ENCODE measurements around the gene C3. TPM values are rescaled to one million over a fixed set of nuclear protein-coding genes. Genes with fewer than 3 reads are reported as not detected.
A peak's percentile ranks its signal among the peaks of the same experiment; 100 is the strongest.
"Not testable (repeated sequence)": the region's sequence is repeated elsewhere in the genome, so short reads cannot be mapped to it uniquely, and the experiment has no call there.

The C3 gene
- polyA plus RNA-seq (ENCODE audit: low read depth in 6 of 6) = not detected

DNA sequence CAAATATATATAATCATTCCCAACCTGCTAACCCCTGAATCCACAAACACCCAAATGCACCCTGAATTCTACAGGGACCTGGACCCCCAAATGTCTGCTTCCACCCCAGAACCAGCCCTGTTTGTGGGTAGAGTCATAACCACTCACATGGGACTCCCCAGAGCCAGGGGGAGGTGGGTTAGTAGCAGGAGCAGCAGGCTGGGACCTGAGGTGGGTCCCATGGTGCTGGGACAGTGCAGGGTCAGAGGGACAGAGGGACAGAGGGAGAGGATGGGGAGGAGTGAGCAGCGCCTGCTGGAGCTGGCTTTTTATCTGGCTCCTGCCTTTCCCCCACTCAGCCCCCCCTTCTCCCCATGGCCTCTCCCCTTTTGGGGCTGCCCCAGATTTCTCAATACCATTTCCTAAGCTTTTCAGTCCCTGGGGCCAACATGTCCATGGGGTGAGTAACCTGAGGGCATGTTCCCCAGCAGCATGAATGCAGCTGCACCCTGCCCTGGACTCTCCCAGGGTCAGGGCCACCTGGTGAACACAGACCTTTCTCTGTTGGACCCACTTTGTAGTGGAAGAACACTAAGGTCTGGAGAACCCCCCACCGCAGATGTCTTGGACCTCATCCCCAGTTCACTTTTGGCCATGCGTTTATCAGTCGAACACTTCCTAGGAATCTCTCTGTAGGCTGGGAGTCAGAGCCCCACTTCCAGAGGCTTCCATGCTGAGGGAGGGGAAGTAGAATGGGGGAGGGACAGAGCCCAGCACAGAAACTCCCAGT lies at the start of gene C3:
Gene C3, minus strand, starts transcription at position 282 of the 769 bp plus-strand sequence. Its CDS starts 61 bp downstream, at position 221.
- peaks cover 0 to 13% (median 12%) of the 10 kb centered on the region in 3 donors for H3K27me3 Mint-ChIP-seq
- H3K27ac Mint-ChIP-seq = peak within 1 kb of the TSS in 5 of 6 donors; percentile 93 to 96 (median 95)
- peaks cover 0 to 5% (median 2%) of the 10 kb centered on the region in 7 donors for H3K9me3 Mint-ChIP-seq
- peaks cover 32 to 64% (median 54%) of the 10 kb centered on the region in 3 donors for H3K4me1 Mint-ChIP-seq
- no peak for ATAC-seq (ENCODE audit: low read depth in 2 of 2)
- peak within 1 kb of the TSS in 6 of 8 donors; percentile 54 to 80 (median 72) for H3K4me3 Mint-ChIP-seq
- peaks cover 0 to 8% of the 10 kb centered on the region in 2 donors for H3K36me3 Mint-ChIP-seq
- no peak for DNase-seq

DNA sequence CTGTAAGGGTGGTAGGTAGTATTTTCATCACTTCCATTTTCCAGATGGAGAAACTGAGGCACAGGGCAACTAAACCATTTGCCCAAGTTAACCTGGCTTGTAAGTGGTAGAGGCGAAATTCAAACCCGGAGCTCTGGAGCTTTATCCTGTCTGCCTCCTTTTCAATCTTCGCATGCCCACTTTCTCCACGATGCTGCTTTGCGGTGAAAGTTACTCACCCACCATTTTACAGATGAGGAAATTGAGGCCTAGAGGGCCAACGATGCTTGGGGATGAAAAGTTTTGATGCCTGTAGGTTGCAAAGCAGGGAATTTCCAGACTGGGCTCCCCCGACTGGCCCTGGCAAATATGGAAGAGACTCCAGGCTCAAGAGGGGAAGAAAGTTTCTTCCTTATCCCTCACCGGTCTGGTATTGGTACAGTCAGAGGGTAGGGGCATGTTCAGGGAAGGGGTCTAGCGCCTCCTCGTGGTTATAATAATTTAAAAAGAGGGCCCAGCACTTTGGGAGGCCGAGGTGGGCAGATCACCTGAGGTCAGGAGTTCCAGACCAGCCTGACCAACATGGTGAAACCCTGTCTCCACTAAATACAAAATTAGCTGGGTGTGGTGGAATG lies 48.7 kb upstream of the C3 start:
- Mint-ChIP-seq H3K4me3 (peak overlapping the region in 1 of 8 donors; percentile 76), H3K27ac (peak overlapping the region; percentile 85 to 98 (median 91)), H3K27me3 (no peaks in the 10 kb centered on the region), H3K36me3 (no peaks in the 10 kb centered on the region), H3K9me3 (no peaks in the 10 kb centered on the region), H3K4me1 (peaks cover 47 to 64% (median 50%) of the 10 kb centered on the region in 3 donors)
- no peak for ATAC-seq (ENCODE audit: low read depth in 2 of 2)
- DNase-seq = no peak

DNA sequence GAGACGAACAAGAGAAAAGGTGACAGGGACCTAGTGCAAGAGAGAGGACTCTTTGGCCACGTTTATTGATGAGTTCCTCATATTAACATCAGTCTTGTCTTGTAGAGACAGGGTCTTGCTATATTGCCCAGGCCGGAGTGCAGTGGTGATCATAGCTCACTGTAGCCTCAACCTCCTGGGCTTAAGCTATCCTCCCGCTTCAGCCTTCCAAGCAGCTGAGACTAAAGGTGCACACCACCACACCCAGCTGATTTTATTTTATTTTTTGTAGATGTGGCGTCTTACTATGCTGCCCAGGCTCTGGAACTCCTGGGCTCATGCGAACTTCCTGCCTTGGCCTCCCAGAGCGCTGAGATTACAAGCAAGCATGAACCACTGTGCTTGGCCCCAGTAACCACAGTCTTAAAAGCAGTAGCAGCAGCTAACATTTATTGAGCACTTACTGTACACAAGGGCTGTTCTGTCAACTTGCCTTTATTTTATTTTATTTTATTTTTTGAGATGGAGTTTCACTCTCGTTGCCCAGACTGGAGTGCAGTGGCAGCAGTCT lies 47.9 kb upstream of the C3 start:
- DNase-seq (no peak), ATAC-seq (ENCODE audit: low read depth in 2 of 2) (no peak)
- no peaks in the 10 kb centered on the region for H3K36me3 Mint-ChIP-seq
- H3K4me1 Mint-ChIP-seq = peaks cover 42 to 56% (median 44%) of the 10 kb centered on the region in 3 donors
- H3K4me3 Mint-ChIP-seq = peak overlapping the region; percentile 84 to 97 (median 90)
- peak overlapping the region; percentile 92 to 98 (median 98) for H3K27ac Mint-ChIP-seq
- no peaks in the 10 kb centered on the region for H3K9me3 Mint-ChIP-seq
- H3K27me3 Mint-ChIP-seq = no peaks in the 10 kb centered on the region

DNA sequence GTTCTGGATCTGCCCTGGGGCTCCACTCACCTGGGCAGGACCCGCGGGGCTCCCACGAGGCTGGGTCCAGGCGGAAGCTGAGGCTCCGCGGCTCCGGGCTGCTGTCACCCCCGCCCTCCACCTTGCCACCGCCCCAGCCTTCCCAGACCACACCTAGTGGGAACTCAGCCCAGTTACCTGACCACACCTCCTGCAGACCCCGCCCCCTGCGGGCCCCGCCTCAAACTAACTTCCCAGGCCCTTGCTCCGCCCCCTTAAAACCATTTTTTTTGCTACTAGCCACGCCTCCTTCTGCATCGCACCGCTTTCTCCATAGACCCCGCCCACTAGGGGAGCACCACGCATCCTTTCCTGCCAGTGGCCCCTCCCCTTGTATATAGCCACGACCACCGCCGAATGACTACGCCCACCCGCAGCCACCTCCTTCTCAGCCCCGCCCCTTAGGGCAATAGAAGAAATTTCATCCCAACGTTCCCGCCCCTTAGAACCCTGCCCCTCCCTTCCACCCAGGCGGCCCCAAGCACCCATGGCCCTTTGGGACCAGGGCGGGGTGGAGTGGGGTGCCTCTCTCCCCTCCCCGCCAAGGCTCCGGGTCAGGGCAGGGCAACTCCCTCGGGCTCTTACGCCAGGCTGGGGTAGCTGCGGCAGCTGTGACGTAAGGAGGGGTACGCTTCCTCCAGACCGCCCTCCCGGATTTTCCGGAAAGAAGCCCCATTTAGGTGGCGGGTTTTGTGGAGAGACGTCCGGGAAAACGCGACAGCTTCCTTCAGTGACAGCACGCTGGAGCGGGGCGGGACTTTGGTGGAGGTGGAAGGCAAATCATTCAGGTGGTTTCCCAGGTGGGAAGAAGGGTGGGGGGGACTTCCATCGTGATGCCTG lies 47.1 kb upstream of the C3 start, which contains the start of gene SH2D3A:
Gene SH2D3A, minus strand, starts transcription at position 79 of the 879 bp plus-strand sequence. CDS start 3,687 bp downstream, outside the sequence.
- ATAC-seq (ENCODE audit: low read depth in 2 of 2) (peak; percentile 69 to 71), DNase-seq (peak; percentile 92)
- H3K27me3 Mint-ChIP-seq = no peaks in the 10 kb centered on the region
- peak within 1 kb of the TSS; percentile 92 to 98 (median 98) for H3K27ac Mint-ChIP-seq
- H3K4me1 Mint-ChIP-seq = peaks cover 41 to 56% (median 41%) of the 10 kb centered on the region in 3 donors
- peak within 1 kb of the TSS; percentile 84 to 97 (median 90) for H3K4me3 Mint-ChIP-seq
- no peaks in the 10 kb centered on the region for H3K36me3 Mint-ChIP-seq
- H3K9me3 Mint-ChIP-seq = no peaks in the 10 kb centered on the region

DNA sequence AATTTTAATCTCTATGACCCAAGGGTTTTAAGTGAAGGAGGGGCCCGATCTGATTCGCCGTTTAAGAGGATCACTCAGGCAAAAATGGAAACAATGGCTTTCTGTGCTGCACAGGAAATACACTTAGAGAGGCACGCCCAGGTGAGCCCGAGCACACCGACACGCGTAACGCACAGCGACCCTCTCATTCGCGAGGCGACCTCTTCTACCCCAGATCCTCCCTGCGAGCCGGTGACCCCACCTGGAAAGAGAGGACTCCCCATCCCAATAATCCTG lies 46.6 kb upstream of the C3 start:
- DNase-seq = no peak
- Mint-ChIP-seq H3K27ac (peak overlapping the region; percentile 92 to 98 (median 98)), H3K36me3 (no peaks in the 10 kb centered on the region), H3K9me3 (no peaks in the 10 kb centered on the region), H3K4me3 (peak overlapping the region; percentile 84 to 97 (median 90)), H3K4me1 (peaks cover 35 to 54% (median 36%) of the 10 kb centered on the region in 3 donors), H3K27me3 (no peaks in the 10 kb centered on the region)
- peak; percentile 38 to 41 for ATAC-seq (ENCODE audit: low read depth in 2 of 2)

DNA sequence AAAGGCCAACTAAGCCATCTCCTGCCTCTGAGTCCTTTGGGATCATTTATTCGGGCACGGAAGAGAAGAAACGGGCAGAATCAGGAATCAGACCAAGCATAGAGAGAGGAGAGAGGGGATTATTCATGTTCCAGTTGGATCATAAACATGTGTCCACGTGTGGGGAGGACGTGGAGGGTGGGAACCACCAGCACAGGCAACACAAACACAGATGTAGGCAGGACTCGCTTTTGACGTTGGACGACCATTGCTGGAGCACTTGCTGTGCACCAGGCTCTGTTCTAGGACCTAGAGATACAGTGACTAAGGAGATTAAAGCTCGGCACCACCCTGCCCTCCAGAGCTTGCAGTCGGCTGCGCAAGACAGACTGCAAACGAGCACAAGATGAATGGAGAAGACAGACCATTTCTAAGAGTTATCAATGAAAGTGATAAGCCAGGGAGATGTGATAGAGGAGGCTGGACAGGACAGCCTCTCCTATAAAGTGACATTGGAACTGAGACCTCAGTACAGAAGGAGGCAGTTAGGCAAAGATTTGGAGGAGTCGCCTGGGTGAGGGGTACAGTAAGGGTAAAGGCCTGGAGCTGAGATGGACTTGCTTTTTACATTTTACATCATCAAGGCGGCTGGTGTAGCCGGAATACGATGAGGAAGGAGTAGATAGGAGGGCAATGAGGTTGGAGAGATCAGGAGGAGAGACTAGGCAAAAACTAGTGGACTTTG lies 46.1 kb upstream of the C3 start:
- H3K27ac Mint-ChIP-seq = peak overlapping the region; percentile 92 to 98 (median 98)
- ATAC-seq (ENCODE audit: low read depth in 2 of 2) = no peak
- no peaks in the 10 kb centered on the region for H3K9me3 Mint-ChIP-seq
- peak overlapping the region; percentile 84 to 97 (median 90) for H3K4me3 Mint-ChIP-seq
- H3K36me3 Mint-ChIP-seq = no peaks in the 10 kb centered on the region
- peaks cover 30 to 49% (median 31%) of the 10 kb centered on the region in 3 donors for H3K4me1 Mint-ChIP-seq
- DNase-seq = no peak
- no peaks in the 10 kb centered on the region for H3K27me3 Mint-ChIP-seq

DNA sequence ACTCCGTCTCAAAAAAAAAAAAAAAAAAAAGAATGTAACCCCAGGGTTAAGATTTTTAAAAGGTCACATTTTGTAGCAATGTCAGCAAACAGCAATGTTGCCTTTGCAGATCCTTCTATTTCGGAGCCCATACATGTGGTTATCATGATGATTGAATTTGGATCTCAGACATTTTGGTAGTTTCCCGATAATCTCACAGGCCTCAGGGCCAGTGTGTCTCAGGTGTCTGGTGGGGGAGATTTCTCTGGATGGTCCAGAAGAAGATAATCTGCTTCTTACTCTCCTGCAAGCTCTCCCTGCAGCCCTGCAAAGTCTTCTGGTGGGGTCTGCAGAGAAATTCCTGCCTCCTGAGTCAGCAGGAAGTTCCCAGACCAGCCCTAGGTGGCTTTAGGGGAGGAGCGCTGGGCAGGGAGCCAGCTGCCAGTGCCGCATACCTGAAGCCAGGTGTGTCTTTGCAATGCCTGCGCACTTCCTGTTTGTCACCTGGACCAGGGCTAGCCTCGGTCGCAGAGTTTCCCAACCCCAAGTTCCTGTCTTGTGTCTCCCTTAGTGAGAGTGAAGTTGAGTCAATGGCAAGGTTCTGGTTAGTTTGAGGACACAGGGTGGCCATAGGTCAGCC lies 45.4 kb upstream of the C3 start:
- peaks cover 26 to 46% (median 30%) of the 10 kb centered on the region in 3 donors for H3K4me1 Mint-ChIP-seq
- peak overlapping the region; percentile 61 to 98 (median 94) for H3K27ac Mint-ChIP-seq
- no peak for DNase-seq
- no peaks in the 10 kb centered on the region for H3K27me3 Mint-ChIP-seq
- no peaks in the 10 kb centered on the region for H3K36me3 Mint-ChIP-seq
- no peaks in the 10 kb centered on the region for H3K9me3 Mint-ChIP-seq
- peak overlapping the region; percentile 84 to 97 (median 90) for H3K4me3 Mint-ChIP-seq
- no peak for ATAC-seq (ENCODE audit: low read depth in 2 of 2)

DNA sequence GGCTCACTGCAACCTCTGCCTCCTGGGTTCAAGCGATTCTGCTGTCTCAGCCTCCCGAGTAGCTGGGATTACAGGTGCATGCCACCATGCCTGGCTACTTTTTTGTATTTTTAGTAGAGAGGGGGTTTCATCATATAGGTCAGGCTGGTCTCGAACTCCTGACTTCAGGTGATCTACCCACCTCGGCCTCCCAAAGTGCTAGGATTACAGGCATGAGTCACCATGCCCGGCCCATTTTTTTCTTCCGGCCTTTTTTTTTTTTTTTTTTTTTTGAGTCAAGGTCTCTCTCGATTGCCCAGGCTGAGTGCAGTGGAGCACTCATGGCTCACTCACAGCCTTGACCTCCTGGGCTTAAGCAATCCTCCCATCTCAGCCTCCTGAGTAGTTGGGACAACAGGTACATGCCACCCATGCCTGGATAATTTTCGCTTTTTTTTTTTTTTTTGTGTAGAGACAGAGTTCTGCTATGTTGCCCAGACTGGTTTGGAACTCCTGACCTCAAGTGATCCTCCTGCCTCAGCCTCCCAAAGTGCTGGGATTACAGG lies 41.9 kb upstream of the C3 start:
- H3K36me3 Mint-ChIP-seq; ATAC-seq (ENCODE audit: low read depth in 2 of 2); H3K9me3 Mint-ChIP-seq; DNase-seq; H3K4me3 Mint-ChIP-seq; H3K27ac Mint-ChIP-seq; H3K27me3 Mint-ChIP-seq: not testable (repeated sequence)
- H3K4me1 Mint-ChIP-seq = peaks cover 23 to 33% (median 23%) of the 10 kb centered on the region in 3 donors

DNA sequence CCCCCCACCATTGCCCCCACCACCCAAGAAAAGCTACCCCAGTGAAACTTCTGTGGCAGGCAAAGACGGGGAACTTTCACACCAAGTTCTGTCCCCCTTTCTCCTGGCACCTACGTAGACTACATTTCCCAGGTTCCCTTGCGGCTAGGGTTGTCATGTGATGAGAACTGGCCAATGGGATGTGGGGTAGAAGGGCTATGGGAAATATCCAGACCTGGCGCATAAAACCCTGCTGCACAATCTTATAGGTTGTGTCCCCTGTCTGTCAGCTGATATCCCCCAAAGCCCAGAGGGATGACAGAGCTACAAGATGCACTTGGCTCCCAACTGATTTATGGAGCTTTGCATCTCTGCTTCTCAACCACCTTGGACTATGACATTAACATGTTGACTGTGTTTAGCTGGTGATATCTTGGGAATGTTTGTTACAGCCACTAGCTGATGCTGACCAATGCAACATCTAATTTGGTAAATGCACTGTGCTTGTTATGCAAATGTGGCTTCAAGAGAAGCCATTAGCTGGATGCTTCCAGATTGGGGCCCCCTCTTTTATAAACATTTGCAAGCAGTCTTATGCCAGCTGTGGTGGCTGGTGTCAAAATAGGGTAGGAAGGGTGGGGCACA lies 40.7 kb upstream of the C3 start:
- H3K36me3 Mint-ChIP-seq = no peaks in the 10 kb centered on the region
- H3K27ac Mint-ChIP-seq = peak overlapping the region in 2 of 6 donors; percentile 10 to 15
- DNase-seq (no peak), ATAC-seq (ENCODE audit: low read depth in 2 of 2) (peak; percentile 28 to 42)
- peaks cover 14 to 26% (median 20%) of the 10 kb centered on the region in 3 donors for H3K4me1 Mint-ChIP-seq
- H3K27me3 Mint-ChIP-seq = no peaks in the 10 kb centered on the region
- H3K4me3 Mint-ChIP-seq = no peak overlapping the region
- no peaks in the 10 kb centered on the region for H3K9me3 Mint-ChIP-seq

DNA sequence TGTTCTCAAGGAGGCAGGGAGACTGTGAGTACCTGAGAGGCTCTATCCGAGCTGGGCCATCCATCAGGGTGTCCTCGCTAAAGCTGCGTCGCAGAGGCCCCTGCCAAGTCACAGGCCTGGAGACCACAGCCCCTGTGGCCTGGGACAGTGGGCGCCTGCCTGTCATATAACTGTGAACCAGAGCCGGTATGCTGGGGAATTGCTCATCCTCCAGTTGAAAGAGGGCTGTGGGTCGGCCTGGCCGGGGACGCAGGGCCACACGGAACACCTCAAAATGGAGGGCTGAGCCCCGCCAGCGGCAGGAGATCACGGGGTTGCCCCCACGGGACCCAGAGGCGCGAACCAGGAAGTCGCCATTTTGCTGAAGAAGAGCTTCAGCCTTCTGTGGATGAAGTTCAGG lies 40.2 kb upstream of the C3 start:
- Mint-ChIP-seq H3K27ac (no peak overlapping the region), H3K4me3 (no peak overlapping the region), H3K36me3 (no peaks in the 10 kb centered on the region), H3K9me3 (no peaks in the 10 kb centered on the region), H3K4me1 (peaks cover 9 to 20% (median 18%) of the 10 kb centered on the region in 3 donors), H3K27me3 (no peaks in the 10 kb centered on the region)
- ATAC-seq (ENCODE audit: low read depth in 2 of 2) (no peak), DNase-seq (no peak)

DNA sequence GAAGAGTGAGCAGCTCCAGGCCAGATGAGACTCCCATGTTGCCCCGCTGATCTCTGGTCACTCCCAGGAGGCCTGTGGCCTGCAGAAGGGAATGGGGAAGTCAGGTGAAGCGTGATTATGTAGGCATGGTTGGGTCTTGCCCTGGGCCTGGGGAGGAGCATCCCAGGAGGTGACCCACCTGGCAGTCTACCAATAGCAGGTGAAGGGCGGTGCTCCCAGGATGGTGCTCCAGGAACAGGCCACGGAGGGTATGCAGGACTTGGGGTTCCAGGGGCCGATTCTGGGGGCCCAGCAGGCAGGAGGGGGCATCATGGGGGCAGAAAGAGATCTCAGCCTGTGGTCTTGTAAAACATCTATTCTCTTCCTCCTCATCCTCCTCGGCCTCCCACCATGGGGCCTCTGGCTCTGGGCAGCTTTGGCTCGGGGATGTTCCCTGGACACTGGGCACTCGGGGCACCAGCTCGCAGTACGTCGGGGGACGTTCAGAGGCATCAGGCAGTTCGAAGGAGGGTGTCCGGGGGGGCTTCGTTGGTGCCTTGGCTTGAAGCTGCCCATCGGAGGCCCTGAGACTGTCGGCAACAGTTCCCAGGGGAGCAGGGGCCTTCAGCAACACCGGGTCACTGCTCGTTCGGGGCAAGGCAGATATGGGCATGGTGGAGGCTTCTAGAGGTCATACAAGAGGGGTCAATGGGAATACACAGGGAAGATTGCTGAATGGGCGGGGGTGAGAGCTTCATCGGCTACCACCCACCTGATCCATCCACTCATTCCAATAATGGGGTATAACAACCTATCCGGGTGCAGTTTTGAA lies 34.4 kb upstream of the C3 start:
- H3K27ac Mint-ChIP-seq = peak overlapping the region in 2 of 6 donors; percentile 38 to 60
- peaks cover 0 to 11% of the 10 kb centered on the region in 2 donors for H3K36me3 Mint-ChIP-seq
- DNase-seq (no peak), ATAC-seq (ENCODE audit: low read depth in 2 of 2) (no peak)
- no peaks in the 10 kb centered on the region for H3K9me3 Mint-ChIP-seq
- peak overlapping the region in 2 of 8 donors; percentile 38 to 69 for H3K4me3 Mint-ChIP-seq
- peaks cover 27 to 32% (median 32%) of the 10 kb centered on the region in 3 donors for H3K4me1 Mint-ChIP-seq
- H3K27me3 Mint-ChIP-seq = no peaks in the 10 kb centered on the region
